Activated CD4-positive, alpha-beta T cell treated with anti-CD3 and anti-CD28 coated beads, Interleukin-2, Interleukin-6, amounts not matched to agents 100 ng/mL and 50 ng/mL, durations not matched to agents 16 hours and 8 hours (primary cell): ENCODE results near the gene CLCN6.
A peak's percentile ranks its signal among the peaks of the same experiment; 100 is the strongest.
"Not testable (repeated sequence)": the region's sequence is repeated elsewhere in the genome, so short reads cannot be mapped to it uniquely, and the experiment has no call there.

Experiments used
- DNase-seq: peaks from one replicate; pipeline ENCODE4 v3.0.0-alpha.2; 2020

Gene CLCN6

DNA sequence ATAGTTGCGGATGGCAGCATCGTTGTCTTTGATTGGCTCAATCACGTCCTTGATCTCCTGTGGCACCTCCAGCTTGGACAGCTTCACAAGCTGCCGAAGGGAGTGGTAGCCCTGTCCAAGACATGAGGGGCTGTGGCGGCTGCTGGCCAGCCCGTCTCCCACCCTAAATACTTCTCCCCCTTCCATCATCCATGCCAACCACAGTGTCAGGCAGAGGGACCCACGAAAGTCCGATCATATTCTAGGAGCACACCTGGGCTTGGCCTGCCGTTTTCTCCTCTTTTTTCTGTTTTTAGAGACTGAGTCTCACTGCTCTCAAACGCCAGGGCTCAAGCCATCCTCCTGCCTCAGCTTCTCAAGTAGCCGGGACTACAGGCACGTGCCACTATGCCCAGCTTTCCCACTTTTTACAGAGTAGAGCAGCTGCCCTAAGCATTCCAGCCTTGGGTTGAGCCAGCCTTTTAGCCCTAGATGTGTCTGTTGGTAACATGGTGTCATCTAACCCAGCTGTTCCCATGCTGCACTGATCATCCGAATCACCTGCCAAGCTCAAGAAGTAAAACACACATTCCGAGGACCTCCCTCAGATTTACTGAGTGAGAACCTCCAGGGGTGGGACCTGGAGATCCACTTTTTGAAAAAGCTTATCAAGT is 10.6 kb upstream of the CLCN6 start:
- no peak for DNase-seq

DNA sequence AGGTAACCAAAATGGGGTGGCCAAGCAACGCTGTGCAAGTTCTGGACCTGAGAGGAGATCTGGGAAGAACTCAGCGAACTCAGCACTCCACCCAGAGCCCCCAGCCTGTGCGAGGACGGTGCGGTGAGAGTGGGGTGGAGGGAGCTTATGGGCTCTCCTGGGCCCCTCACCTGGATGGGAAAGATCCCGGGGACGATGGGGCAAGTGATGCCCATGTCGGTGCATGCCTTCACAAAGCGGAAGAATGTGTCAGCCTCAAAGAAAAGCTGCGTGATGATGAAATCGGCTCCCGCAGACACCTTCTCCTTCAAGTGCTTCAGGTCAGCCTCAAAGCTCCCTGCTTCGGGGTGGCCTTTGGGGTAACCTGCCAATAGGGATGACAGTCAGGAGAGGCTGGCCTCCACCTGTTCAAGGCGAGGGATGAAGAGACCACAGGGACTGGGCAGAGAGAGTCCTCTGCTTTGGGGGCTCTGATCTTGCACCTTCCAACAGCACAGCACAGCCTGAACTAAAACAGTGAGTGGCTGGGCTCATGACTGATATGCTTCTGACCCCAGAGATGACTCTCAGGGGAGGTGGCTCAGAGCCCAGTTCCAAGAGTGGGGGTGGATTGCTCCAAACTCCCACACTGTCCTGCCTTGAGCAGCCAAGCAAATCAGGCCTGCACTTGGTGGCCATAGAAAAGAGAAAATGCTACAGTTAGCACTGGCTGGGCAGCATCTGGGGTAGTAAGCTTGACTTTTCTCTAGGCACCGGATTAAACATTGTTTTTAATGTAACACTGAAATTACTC is 9.8 kb upstream of the CLCN6 start:
- no peak for DNase-seq

DNA sequence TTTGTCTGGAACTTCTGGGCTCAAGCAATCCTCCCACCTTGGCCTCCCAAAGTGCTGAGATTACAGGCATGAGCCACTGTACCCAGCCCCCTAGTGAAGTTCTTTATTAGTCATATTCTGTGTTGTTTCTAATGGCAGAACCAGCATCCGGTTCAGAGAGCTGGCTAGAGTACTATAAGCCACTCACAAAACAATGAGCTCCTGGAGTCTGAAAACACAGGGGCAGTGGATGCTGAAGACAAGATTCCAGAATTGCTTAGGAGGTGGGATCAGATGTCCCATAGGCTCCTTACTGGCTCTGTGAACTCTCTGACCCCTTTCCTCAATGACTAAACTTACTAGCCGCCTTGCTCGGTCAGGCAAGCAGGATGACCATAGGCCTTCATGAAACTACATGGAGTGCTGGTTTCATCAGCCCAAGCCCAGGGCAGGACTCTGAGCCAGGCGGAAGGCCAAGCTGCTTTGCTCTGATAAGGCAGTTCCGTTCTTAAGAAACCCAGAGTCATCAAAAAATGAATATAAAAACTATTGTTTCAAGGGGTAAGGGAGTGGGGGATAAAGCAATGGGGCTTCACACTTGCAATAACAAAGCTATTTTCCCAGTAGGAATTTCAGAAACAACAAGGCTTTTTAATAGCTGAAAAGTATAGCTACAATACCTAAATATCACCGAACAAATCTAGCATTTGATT is 8.3 kb upstream of the CLCN6 start:
- no peak for DNase-seq

GRCh38 chr1:11799099-11799498 is 6.9 kb upstream of the CLCN6 start:
- DNase-seq, result no peak

DNA sequence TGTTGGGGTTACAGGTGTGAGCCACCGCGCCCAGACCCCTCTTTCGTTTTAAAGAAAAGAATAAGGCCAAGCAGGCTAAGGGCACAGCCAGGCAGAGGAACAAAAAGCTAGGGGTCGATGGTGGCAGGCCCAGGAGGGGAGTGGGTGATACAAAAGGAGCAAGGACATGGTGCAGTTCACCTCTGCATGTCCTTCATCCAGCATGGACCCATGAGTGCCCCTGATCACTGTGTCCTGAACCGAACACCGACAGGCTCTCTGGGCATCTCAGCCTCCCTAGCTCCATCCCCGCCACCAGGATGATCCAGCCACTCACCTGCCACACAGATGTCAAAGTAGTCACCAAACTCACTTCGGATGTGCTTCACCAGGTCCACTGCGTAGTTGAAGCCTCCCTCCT is 6.1 kb upstream of the CLCN6 start:
- DNase-seq, result no peak

DNA sequence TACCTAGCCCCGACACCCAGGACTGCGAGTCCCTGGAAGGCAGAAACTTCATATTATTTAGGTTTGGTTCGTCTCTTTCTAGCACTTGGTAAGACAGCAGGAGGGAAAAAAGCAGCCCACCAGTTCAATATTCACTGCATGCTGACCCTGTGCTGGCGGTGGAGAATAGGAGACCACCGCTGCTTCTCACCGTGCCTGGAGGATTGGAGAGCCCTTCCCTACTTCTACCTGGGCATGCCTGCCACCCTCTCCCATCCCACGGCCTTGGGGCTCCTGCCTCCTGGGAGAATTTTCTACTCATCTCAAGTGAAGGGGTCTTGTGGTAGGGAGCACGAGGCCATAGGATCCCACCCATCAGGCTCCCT is 5.6 kb upstream of the CLCN6 start:
- no peak for DNase-seq

GRCh38 chr1:11800756-11801433 is 5.1 kb upstream of the CLCN6 start:
- DNase-seq, result no peak

DNA sequence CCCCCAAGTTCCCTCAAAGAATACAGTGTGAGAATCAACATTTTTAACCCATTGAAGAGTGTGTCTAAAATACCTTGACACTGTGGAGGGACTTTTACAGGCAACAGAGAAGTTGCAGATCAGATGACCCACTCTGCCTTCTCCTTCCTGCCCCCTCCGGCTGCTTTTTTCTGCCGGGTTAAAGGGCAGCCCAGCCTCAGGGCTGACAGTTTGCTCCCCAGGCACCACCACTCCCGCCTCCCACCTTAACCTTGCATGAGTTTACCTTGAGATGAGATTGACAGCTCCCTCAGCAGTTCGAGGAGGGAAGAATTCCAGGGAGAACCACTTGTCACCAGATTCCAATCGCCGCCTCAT is 3.4 kb upstream of the CLCN6 start:
- DNase-seq, result no peak

- peak; percentile 85 for DNase-seq
Observed at GRCh38 chr1:11802973-11803885, 2.8 kb upstream of the CLCN6 start.

DNA sequence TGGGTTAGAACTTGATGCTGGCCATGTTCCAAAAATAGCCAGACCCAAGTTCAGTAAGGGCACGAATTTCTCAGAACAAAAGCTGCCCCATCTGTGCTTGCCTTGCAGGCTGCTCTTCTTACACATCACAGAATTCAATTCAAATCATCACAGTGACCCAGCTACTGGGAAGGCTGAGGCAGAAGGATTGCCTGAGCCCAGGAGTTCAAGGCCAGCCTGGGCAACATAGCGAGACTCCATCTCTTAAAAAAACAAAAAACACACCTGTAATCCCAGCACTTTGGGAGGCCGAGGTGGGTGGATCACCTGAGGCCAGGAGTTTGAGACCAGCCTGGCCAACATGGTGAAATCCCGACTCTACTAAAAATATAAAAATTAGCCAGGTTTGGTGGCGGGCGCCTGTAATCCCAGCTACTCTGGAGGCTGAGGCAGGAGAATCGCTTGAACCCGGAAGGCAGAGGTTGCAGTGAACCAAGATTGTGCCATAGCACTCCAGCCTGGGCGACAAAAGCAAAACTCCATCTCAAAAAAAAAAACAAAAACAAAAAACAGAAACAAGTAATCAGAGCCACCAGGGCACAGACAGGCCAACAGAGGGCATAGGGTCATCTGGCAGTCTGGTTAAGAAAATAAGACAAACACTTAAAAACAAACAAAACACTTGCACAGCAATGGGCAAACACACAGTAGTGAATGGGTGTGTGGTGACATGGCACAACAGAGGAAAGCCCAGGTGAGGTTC is 1.9 kb upstream of the CLCN6 start:
- DNase-seq, result not testable (repeated sequence)

GRCh38 chr1:11804666-11805421 is 1.1 kb upstream of the CLCN6 start:
- DNase-seq, result no peak

GRCh38 chr1:11806307-11806936 is 431 bp downstream of the CLCN6 start:
- DNase-seq, result peak; percentile 20

GRCh38 chr1:11807133-11807532 is 1.1 kb downstream of the CLCN6 start:
- no peak for DNase-seq

- DNase-seq, result no peak
Observed at GRCh38 chr1:11813021-11813420, 7.0 kb downstream of the CLCN6 start.

DNA sequence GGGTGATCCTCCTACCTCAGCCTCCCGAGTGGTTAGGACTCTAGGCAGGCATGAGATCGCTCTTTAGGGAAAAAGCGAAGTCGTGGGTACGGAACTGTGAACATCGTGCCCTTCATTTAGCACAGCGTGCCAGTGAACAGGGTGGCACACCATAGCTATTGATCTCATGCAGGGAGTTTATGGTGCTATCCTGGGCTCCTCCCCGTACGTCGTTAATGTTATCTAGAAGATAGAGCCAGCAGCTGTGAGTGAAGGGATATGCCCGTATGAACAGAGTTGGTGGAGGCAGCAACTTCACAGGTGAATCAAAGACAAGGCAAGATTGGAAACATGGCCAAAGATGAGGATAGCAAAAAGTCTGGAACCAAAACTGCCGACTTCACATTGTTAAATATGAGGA is 11.2 kb downstream of the CLCN6 start:
- no peak for DNase-seq

DNA sequence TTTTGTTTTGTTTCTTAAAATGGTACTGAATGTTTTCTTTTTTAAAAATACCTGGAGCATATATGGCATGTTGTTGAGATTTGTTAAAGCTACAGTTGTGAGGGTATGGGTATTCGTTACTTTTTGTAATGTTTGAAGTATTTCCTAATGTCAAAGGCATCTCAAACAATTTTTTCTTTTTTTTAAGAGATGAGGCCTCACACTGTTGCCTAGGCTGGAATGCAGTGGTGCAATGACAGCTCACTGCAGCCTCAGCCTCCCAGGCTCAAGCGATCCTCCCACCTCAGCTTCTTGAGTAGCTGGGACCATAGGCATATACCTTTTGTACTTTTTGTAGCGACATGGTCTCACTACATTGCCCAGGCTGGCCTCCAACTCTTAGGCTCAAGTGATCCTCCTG is 16.1 kb downstream of the CLCN6 start:
- no peak for DNase-seq

GRCh38 chr1:11823366-11824137 is 17.6 kb downstream of the CLCN6 start:
- DNase-seq, result no peak

DNA sequence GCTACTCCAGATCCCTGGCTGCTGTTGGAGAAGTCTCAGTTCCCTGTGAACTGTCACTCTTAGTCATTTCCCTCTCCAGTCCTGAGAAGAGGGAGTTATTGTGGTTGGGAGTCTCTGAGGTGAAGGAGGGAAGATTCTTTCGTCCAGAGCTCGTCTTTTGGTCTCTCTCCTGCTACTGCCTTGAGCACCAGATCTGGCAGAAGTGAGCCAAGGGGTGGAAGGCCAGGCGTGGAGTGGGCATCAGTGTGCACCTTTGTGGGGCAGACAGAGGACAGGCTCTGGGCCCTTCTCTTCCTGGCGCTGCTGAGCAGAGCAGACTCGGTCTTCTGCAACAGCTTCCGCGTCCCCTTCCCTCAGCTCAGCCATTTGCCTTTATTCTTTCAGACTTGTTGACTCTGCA is 19.1 kb downstream of the CLCN6 start:
- DNase-seq, result no peak

DNA sequence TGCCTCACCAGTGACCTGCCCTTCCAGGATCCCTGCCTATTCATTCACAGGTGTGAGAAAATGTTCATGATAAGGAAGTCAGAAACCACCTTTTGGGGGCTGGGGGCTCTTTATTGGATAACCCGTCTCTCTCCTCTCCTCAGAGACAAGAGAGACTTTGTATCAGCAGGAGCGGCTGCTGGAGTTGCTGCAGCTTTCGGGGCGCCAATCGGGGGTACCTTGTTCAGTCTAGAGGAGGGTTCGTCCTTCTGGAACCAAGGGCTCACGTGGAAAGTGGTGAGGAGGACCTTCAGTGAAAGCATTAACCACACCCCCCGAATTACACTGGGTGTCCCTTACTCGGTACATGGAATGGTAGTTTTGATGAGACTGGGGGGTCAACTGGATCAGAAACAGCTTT is 21.0 kb downstream of the CLCN6 start:
- no peak for DNase-seq

DNA sequence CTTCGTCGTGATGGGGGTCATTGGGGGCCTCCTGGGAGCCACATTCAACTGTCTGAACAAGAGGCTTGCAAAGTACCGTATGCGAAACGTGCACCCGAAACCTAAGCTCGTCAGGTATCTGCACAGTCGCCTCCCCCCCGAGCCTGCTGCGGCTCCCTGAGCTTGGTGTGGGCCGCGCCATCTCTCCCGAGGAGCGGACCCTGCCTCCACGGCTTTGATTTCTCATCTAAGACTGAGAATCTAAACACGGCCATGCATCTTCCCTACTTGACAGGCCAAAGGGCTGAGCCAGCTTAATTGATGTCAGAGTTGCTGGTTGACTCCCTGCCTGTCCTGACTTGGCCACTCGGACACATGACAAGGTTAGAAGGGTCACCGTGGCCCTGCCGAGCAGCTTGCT is 22.5 kb downstream of the CLCN6 start:
- DNase-seq, result no peak
